GM06990 (cell line): Measurements from ENCODE around the gene EYS.

ENCODE experiments used
- DNase-seq: peaks from one replicate; pipeline ENCODE4 v3.0.0-alpha.2; 2011; ENCODE audit not compliant: insufficient read length; ENCODE audit errors: extremely low read depth
- H3K27me3 ChIP-seq: replicated peaks from 2 replicates; pipeline ENCODE4 v1.6.0; 2011; ENCODE audit warnings: low read length; ENCODE audit not compliant: control insufficient read depth, insufficient read depth
- H3K36me3 ChIP-seq: 2 replicates; pipeline ENCODE4 v1.5.1; 2011; ENCODE audit warnings: low read length; ENCODE audit not compliant: control insufficient read depth, insufficient read depth
- H3K4me3 ChIP-seq: replicated peaks from 2 replicates; pipeline ENCODE4 v1.5.1; 2011; ENCODE audit warnings: low read depth, mild to moderate bottlenecking, control low read depth, low read length
- CTCF ChIP-seq: IDR thresholded peaks from 2 replicates; pipeline ENCODE4 v1.5.1; 2011; ENCODE audit warnings: low read length, control low read depth, mild to moderate bottlenecking, inconsistent platforms; ENCODE audit not compliant: insufficient read depth, poor library complexity, severe bottlenecking

Gene EYS

GRCh38 chr6:64299176-64299575 is 1407.8 kb downstream of the EYS start:
- DNase-seq: no peak
- no peaks in the 10 kb centered on the region for H3K27me3 ChIP-seq
- no peak for TF ChIP-seq CTCF
- no peak overlapping the region for H3K4me3 ChIP-seq
- no peaks in the 10 kb centered on the region for H3K36me3 ChIP-seq

- Histone ChIP-seq H3K27me3 (no peaks in the 10 kb centered on the region), H3K4me3 (no peak overlapping the region), H3K36me3 (no peaks in the 10 kb centered on the region)
- no peak for TF ChIP-seq CTCF
- no peak for DNase-seq
Observed at GRCh38 chr6:64294034-64294433, 1413.0 kb downstream of the EYS start.

- TF ChIP-seq CTCF: no peak
- no peak for DNase-seq
- H3K4me3 ChIP-seq: no peak overlapping the region
- H3K27me3 ChIP-seq: no peaks in the 10 kb centered on the region
- H3K36me3 ChIP-seq: no peaks in the 10 kb centered on the region
Observed at GRCh38 chr6:64293298-64293697, 1413.7 kb downstream of the EYS start.

GRCh38 chr6:64290867-64291266 is 1416.2 kb downstream of the EYS start:
- Histone ChIP-seq H3K4me3 (no peak overlapping the region), H3K27me3 (no peaks in the 10 kb centered on the region), H3K36me3 (no peaks in the 10 kb centered on the region)
- no peak for TF ChIP-seq CTCF
- DNase-seq: no peak

GRCh38 chr6:64289931-64290330 is 1417.1 kb downstream of the EYS start:
- Histone ChIP-seq H3K36me3 (no peaks in the 10 kb centered on the region), H3K4me3 (no peak overlapping the region), H3K27me3 (no peaks in the 10 kb centered on the region)
- DNase-seq: no peak
- no peak for TF ChIP-seq CTCF

- Histone ChIP-seq H3K4me3 (no peak overlapping the region), H3K27me3 (no peaks in the 10 kb centered on the region), H3K36me3 (no peaks in the 10 kb centered on the region)
- no peak for DNase-seq
- no peak for TF ChIP-seq CTCF
Observed at GRCh38 chr6:64288351-64288750, 1418.7 kb downstream of the EYS start.
